Measurements from ENCODE around the gene ANGPTL8.

GRCh38 chr19:11286312-11286974, 47.0 kb downstream of the ANGPTL8 start:
- TF ChIP-seq EZH2 (IDR thresholded peaks at IDR 0.05; ENCODE audit: low read depth) (no peak), CTCF (conservative IDR thresholded peaks at IDR 0.05) (no peak)

Data from PC-9 (cell line).